22Rv1 (cell line): ENCODE results near the gene CAMK2B.

Experiments
- ZFX ChIP-seq: fragments of 450-650 bp; IDR thresholded peaks from 2 replicates; pipeline ENCODE4 v1.6.1; 2017; ENCODE audit warnings: antibody characterized with exemption, borderline replicate concordance
- TF ChIP-seq, protein P1 (sequence below): fragments of 450-650 bp; IDR thresholded peaks from 2 replicates; pipeline ENCODE4 v1.5.1; 2017; ENCODE audit warnings: mild to moderate bottlenecking

DNA sequence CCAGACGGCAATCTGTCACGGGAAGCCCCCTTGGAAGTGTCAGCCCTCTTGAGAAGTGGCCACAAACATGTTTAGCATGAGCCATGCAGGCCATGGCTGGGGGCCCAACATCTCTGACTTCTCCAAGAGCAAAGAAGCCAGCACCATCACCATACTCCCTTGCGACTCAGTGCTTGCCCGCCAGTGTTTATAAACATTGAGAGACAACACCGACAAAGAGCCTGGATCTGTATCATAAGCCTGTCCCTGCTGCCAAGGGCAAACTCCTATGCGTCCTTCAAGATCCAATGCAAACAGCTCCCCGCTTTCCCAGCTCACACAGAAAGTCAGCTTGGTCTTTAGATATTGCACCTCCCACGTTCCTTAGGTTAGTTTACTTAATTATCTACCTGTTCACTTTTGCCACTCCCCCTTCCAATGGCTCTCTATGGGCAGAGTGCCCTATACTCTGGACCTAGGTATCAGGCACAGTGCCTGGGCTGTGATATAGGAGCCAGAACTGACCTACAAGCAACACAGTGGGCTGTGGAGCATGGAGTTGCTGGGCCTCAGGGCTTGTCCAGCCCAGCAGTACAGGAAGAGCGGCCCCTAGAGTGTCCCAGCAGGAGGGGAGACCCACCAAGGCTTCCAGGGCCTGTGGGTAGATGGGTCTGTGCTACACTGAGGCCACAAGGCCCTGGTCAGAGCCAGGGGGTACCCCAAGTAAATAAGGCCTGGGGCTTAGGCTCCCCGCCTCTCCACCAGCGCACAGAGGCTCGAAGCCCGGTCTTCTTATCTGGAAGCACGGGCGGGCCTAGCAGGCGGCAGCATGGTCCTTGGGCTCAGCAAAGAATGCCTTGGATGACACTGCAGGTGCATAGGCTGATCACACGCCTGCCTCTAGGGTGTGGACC lies 37.7 kb downstream of the CAMK2B start:
- TF ChIP-seq, protein P1, sequence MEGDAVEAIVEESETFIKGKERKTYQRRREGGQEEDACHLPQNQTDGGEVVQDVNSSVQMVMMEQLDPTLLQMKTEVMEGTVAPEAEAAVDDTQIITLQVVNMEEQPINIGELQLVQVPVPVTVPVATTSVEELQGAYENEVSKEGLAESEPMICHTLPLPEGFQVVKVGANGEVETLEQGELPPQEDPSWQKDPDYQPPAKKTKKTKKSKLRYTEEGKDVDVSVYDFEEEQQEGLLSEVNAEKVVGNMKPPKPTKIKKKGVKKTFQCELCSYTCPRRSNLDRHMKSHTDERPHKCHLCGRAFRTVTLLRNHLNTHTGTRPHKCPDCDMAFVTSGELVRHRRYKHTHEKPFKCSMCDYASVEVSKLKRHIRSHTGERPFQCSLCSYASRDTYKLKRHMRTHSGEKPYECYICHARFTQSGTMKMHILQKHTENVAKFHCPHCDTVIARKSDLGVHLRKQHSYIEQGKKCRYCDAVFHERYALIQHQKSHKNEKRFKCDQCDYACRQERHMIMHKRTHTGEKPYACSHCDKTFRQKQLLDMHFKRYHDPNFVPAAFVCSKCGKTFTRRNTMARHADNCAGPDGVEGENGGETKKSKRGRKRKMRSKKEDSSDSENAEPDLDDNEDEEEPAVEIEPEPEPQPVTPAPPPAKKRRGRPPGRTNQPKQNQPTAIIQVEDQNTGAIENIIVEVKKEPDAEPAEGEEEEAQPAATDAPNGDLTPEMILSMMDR, result no peak
- TF ChIP-seq ZFX, result no peak
